HG03045 (cell line): Measurements from ENCODE around the gene MYO7B.

Experiments used
- ATAC-seq: cut with Tn5 transposase; IDR thresholded peaks from one replicate; pipeline ENCODE4 v1.9.1; 2021; ENCODE audit warnings: mild to moderate bottlenecking, moderate library complexity; ENCODE audit not compliant: unreplicated experiment

The MYO7B gene

GRCh38 chr2:127607399-127607908 lies 72.0 kb downstream of the MYO7B start:
- no peak for ATAC-seq

GRCh38 chr2:127608061-127609030 lies 72.9 kb downstream of the MYO7B start:
- no peak for ATAC-seq

GRCh38 chr2:127609031-127609751 lies 73.7 kb downstream of the MYO7B start:
- no peak for ATAC-seq

- no peak for ATAC-seq
These were observed 74.3 kb downstream of the MYO7B start for GRCh38 chr2:127609818-127610217.

- ATAC-seq = no peak
These were observed 75.1 kb downstream of the MYO7B start for GRCh38 chr2:127610561-127610960.

GRCh38 chr2:127611076-127611925 lies 75.8 kb downstream of the MYO7B start:
- no peak for ATAC-seq

GRCh38 chr2:127612111-127612822 lies 76.8 kb downstream of the MYO7B start:
- ATAC-seq = no peak

GRCh38 chr2:127614246-127614645 lies 78.8 kb downstream of the MYO7B start:
- ATAC-seq = no peak

- ATAC-seq = no peak
These were observed 79.2 kb downstream of the MYO7B start for GRCh38 chr2:127614731-127615130.

GRCh38 chr2:127615511-127616166 lies 80.2 kb downstream of the MYO7B start:
- ATAC-seq = no peak

GRCh38 chr2:127618551-127619202 lies 83.2 kb downstream of the MYO7B start:
- no peak for ATAC-seq

GRCh38 chr2:127619203-127619590 lies 83.7 kb downstream of the MYO7B start:
- no peak for ATAC-seq

- no peak for ATAC-seq
These were observed 84.6 kb downstream of the MYO7B start for GRCh38 chr2:127619877-127620705.

GRCh38 chr2:127620866-127621265 lies 85.4 kb downstream of the MYO7B start:
- no peak for ATAC-seq

- ATAC-seq = no peak
These were observed 86.5 kb downstream of the MYO7B start for GRCh38 chr2:127621981-127622431.

- ATAC-seq = no peak
These were observed 87.3 kb downstream of the MYO7B start for GRCh38 chr2:127622561-127623387.
